OCI-LY1 (cell line): ENCODE measurements around the gene HMCN2.
"Not testable (repeated sequence)": the region's sequence is repeated elsewhere in the genome, so short reads cannot be mapped to it uniquely, and the experiment has no call there.

Experiments
- H2AFZ ChIP-seq: fragments of 200-600 bp; sonication (generic), shearing (Covaris generic); 2 replicates; pipeline ENCODE4 v1.6.0; 2014; ENCODE audit warnings: antibody characterized with exemption, mild to moderate bottlenecking, low read length
- H3F3A ChIP-seq: fragments of 200-600 bp; sonication (generic), shearing (Covaris generic); 2 replicates; pipeline ENCODE4 v1.6.0; 2014; ENCODE audit warnings: mild to moderate bottlenecking, antibody characterized with exemption, low read length, moderate library complexity; ENCODE audit not compliant: insufficient read depth
- H3K27ac ChIP-seq: fragments of 200-600 bp; sonication (generic); 2 replicates; pipeline ENCODE4 v1.5.1; 2014; ENCODE audit warnings: low read length, mixed run types, mild to moderate bottlenecking, low read depth; ENCODE audit not compliant: poor library complexity, severe bottlenecking
- H3K27me3 ChIP-seq: fragments of 200-600 bp; sonication (generic); 2 replicates; pipeline ENCODE4 v1.6.0; 2014; ENCODE audit warnings: antibody characterized with exemption, mild to moderate bottlenecking, low read length, moderate library complexity; ENCODE audit not compliant: insufficient read depth
- H3K36me3 ChIP-seq: fragments of 200-600 bp; sonication (generic); 2 replicates; pipeline ENCODE4 v1.6.1; 2014; ENCODE audit warnings: mild to moderate bottlenecking, antibody characterized with exemption, low read length, moderate library complexity, mixed read lengths; ENCODE audit not compliant: insufficient read depth
- H3K4me1 ChIP-seq: fragments of 200-600 bp; sonication (generic); 2 replicates; pipeline ENCODE4 v1.5.1; 2014; ENCODE audit warnings: mild to moderate bottlenecking, low read length, moderate library complexity; ENCODE audit not compliant: insufficient read depth, severe bottlenecking
- H3K4me2 ChIP-seq: fragments of 200-600 bp; sonication (generic), shearing (Covaris generic); 2 replicates; pipeline ENCODE4 v1.6.1; 2014; ENCODE audit warnings: low read length
- H3K4me3 ChIP-seq: fragments of 200-600 bp; sonication (generic); 2 replicates; pipeline ENCODE4 v1.5.1; 2014; ENCODE audit warnings: low read length, low read depth, mild to moderate bottlenecking, mixed read lengths; ENCODE audit not compliant: poor library complexity, severe bottlenecking
- H3K79me2 ChIP-seq: fragments of 200-600 bp; shearing (Covaris generic); 2 replicates; pipeline ENCODE4 v1.6.1; 2016; ENCODE audit warnings: mixed run types, low read length, mixed read lengths; ENCODE audit not compliant: insufficient read depth
- H3K9ac ChIP-seq: fragments of 200-600 bp; sonication (generic), shearing (Covaris generic); 2 replicates; pipeline ENCODE4 v1.6.1; 2014; ENCODE audit warnings: mild to moderate bottlenecking, low read length, mixed read lengths
- H3K9me2 ChIP-seq: fragments of 200-600 bp; sonication (generic), shearing (Covaris generic); 2 replicates; pipeline ENCODE4 v1.6.1; 2014; ENCODE audit warnings: low read depth, mild to moderate bottlenecking, low read length, mixed read lengths
- H3K9me3 ChIP-seq: fragments of 200-600 bp; shearing (Covaris generic); 2 replicates; pipeline ENCODE4 v1.6.1; 2014; ENCODE audit warnings: low read length, mixed read lengths
- H4K20me1 ChIP-seq: fragments of 200-600 bp; sonication (generic), shearing (Covaris generic); 2 replicates; pipeline ENCODE4 v1.6.0; 2016; ENCODE audit warnings: mild to moderate bottlenecking, low read length; ENCODE audit not compliant: insufficient read depth
- EZH2 ChIP-seq: fragments of 200-600 bp; sonication (generic), shearing (Covaris generic); IDR thresholded peaks from 2 replicates; pipeline ENCODE4 v1.8.0; 2017; ENCODE audit warnings: borderline replicate concordance, mixed run types, mild to moderate bottlenecking, antibody characterized with exemption, low read length, moderate library complexity, mixed read lengths
- TF ChIP-seq, protein P1 (sequence below): fragments of 200-600 bp; sonication (generic), shearing (Covaris generic); IDR thresholded peaks from 2 replicates; pipeline ENCODE4 v1.5.1; 2017; ENCODE audit warnings: mild to moderate bottlenecking, antibody characterized with exemption, low read length, moderate library complexity, mixed read lengths

Gene HMCN2

DNA sequence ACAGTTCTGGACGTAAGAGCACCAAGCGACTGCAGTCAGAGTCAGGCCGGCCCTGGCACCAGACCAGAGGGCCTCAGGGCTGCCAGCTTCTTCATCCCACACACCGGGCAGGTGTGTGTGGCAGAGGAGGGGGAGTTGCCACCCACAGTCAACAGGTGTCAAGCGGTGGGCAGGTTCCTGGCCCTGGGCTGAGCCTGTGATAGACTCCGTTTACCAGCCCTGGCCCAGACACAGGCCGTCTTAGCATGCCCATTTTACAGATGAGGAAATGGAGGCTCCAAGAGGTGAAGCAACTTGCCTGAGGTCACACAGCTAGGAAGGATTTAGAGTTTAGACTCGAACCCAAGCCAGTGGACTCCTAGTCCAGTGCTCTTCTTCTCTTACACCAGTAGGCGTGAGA, 71.8 kb downstream of the HMCN2 start:
- TF ChIP-seq EZH2, result no peak
- TF ChIP-seq, protein P1, sequence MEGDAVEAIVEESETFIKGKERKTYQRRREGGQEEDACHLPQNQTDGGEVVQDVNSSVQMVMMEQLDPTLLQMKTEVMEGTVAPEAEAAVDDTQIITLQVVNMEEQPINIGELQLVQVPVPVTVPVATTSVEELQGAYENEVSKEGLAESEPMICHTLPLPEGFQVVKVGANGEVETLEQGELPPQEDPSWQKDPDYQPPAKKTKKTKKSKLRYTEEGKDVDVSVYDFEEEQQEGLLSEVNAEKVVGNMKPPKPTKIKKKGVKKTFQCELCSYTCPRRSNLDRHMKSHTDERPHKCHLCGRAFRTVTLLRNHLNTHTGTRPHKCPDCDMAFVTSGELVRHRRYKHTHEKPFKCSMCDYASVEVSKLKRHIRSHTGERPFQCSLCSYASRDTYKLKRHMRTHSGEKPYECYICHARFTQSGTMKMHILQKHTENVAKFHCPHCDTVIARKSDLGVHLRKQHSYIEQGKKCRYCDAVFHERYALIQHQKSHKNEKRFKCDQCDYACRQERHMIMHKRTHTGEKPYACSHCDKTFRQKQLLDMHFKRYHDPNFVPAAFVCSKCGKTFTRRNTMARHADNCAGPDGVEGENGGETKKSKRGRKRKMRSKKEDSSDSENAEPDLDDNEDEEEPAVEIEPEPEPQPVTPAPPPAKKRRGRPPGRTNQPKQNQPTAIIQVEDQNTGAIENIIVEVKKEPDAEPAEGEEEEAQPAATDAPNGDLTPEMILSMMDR, result no peak
- Histone ChIP-seq H3K9ac (no peak overlapping the region), H3K9me2 (no peaks in the 10 kb centered on the region), H3K4me2 (no peak overlapping the region), H3K4me1 (no peaks in the 10 kb centered on the region), H3K79me2 (no peaks in the 10 kb centered on the region), H3F3A (no peaks in the 10 kb centered on the region), H4K20me1 (no peaks in the 10 kb centered on the region), H3K9me3 (no peaks in the 10 kb centered on the region), H3K27ac (no peak overlapping the region), H3K36me3 (no peaks in the 10 kb centered on the region), H2AFZ (no peak overlapping the region), H3K27me3 (no peaks in the 10 kb centered on the region), H3K4me3 (no peak overlapping the region)

GRCh38 chr9:130337784-130338380, 72.3 kb downstream of the HMCN2 start:
- H3K9ac ChIP-seq, result no peak overlapping the region
- H4K20me1 ChIP-seq, result no peaks in the 10 kb centered on the region
- H3K79me2 ChIP-seq, result no peaks in the 10 kb centered on the region

DNA sequence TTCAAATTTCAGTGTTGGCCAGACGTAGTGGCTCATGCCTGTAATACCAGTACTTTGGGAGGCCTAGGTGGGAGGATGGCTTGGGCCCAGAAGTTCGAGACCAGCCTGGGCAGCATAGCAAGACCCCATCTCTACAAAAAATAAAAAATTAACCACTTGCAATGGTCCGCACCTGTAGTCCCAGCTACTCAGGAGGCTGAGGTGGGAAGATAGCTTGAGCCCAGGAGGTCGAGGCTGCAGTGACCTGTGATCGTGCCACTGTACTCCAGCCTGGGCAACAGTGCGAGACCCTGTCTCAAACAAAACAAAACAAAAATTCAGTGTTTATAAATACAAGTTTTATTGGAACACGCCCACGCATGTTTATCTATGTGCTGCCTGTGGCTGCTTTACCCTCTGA, 73.3 kb downstream of the HMCN2 start:
- not testable (repeated sequence) for H4K20me1 ChIP-seq, H3K9me2 ChIP-seq, H3K4me2 ChIP-seq, H3K9me3 ChIP-seq, H3K9ac ChIP-seq, H3K4me3 ChIP-seq, H3K4me1 ChIP-seq, H2AFZ ChIP-seq, H3K79me2 ChIP-seq, H3F3A ChIP-seq, H3K27ac ChIP-seq, H3K36me3 ChIP-seq, H3K27me3 ChIP-seq

More at GRCh38 chr9:130337784-130338380, 72.3 kb downstream of the HMCN2 start:
- no peaks in the 10 kb centered on the region for H3K9me2 ChIP-seq
- no peaks in the 10 kb centered on the region for H3K9me3 ChIP-seq
- no peaks in the 10 kb centered on the region for H3F3A ChIP-seq
- H3K4me2 ChIP-seq, result no peak overlapping the region
- no peaks in the 10 kb centered on the region for H3K4me1 ChIP-seq
- no peaks in the 10 kb centered on the region for H3K36me3 ChIP-seq
- H3K27ac ChIP-seq, result no peak overlapping the region
- TF ChIP-seq, protein P1, result no peak
- no peak for TF ChIP-seq EZH2
- no peak overlapping the region for H2AFZ ChIP-seq
- no peak overlapping the region for H3K4me3 ChIP-seq
- no peaks in the 10 kb centered on the region for H3K27me3 ChIP-seq

DNA sequence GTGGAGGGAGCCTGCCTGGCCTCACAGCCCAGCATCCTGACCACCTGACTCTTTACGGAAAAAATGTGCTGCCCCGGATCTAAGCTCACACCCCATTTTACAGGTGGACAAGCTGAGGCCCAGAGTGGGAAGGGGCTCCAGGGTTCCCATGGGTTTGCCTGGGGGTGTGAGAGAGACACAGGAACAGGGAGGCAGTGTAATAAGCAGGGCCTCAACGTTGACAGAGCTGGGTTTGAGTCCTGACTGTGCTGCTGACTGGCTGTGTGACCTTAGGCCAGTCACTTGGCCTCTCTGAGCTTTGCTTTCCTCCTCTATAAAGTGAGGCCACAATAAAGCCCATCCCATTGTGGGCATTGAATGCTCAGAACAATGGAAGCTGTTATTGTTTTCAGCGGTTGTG, 73.7 kb downstream of the HMCN2 start:
- Histone ChIP-seq H3K9me2 (no peaks in the 10 kb centered on the region), H3K36me3 (no peaks in the 10 kb centered on the region), H3K27me3 (no peaks in the 10 kb centered on the region), H3K9ac (no peak overlapping the region), H2AFZ (no peak overlapping the region), H4K20me1 (no peaks in the 10 kb centered on the region), H3F3A (no peaks in the 10 kb centered on the region), H3K27ac (no peak overlapping the region), H3K9me3 (no peaks in the 10 kb centered on the region), H3K79me2 (no peaks in the 10 kb centered on the region), H3K4me1 (no peaks in the 10 kb centered on the region), H3K4me2 (no peak overlapping the region), H3K4me3 (no peak overlapping the region)
- TF ChIP-seq, protein P1, result no peak
